ENCODE data around the gene MYO5C.

The MYO5C gene

GRCh38 chr15:52295421-52296001 is at the start of gene MYO5C:
Gene MYO5C, minus strand, starts transcription at chr15:52295804. Its CDS starts 168 bp downstream, at chr15:52295636.
- DNase-seq = no peak

- DNase-seq = no peak
These were observed 49.0 kb upstream of the MYO5C start for GRCh38 chr15:52344592-52344991.

GRCh38 chr15:52343831-52344230 is 48.2 kb upstream of the MYO5C start:
- peak; percentile 20 for DNase-seq

- no peak for DNase-seq
These were observed 44.5 kb upstream of the MYO5C start for GRCh38 chr15:52340093-52340492.

- DNase-seq = no peak
These were observed 43.3 kb upstream of the MYO5C start for GRCh38 chr15:52338891-52339290.

GRCh38 chr15:52338058-52338457 is 42.5 kb upstream of the MYO5C start:
- no peak for DNase-seq

GRCh38 chr15:52337198-52337853 is 41.7 kb upstream of the MYO5C start:
- peak; percentile 80 for DNase-seq

- DNase-seq = peak; percentile 7
These were observed 40.9 kb upstream of the MYO5C start for GRCh38 chr15:52336529-52336928.

GRCh38 chr15:52334491-52335160 is 39.0 kb upstream of the MYO5C start:
- DNase-seq = peak; percentile 54

GRCh38 chr15:52331490-52332240 is 36.1 kb upstream of the MYO5C start:
- DNase-seq = peak; percentile 63

- no peak for DNase-seq
These were observed 34.4 kb upstream of the MYO5C start for GRCh38 chr15:52329987-52330386.

- no peak for DNase-seq
These were observed 33.5 kb upstream of the MYO5C start for GRCh38 chr15:52329150-52329549.

- no peak for DNase-seq
These were observed 33.1 kb upstream of the MYO5C start for GRCh38 chr15:52328680-52329079.

GRCh38 chr15:52326756-52327155 is 31.2 kb upstream of the MYO5C start:
- peak; percentile 10 for DNase-seq

GRCh38 chr15:52324109-52324508 is 28.5 kb upstream of the MYO5C start:
- no peak for DNase-seq

GRCh38 chr15:52318729-52319500 is 23.3 kb upstream of the MYO5C start:
- DNase-seq = no peak

GRCh38 chr15:52317688-52318087 is 22.1 kb upstream of the MYO5C start:
- no peak for DNase-seq

- DNase-seq = no peak
These were observed 21.4 kb upstream of the MYO5C start for GRCh38 chr15:52317022-52317421.

GRCh38 chr15:52309154-52309548 is 13.5 kb upstream of the MYO5C start:
- no peak for DNase-seq

- DNase-seq = no peak
These were observed 13.0 kb upstream of the MYO5C start for GRCh38 chr15:52308446-52309153.

- no peak for DNase-seq
These were observed 12.2 kb upstream of the MYO5C start for GRCh38 chr15:52307847-52308246.

GRCh38 chr15:52306270-52306669 is 10.7 kb upstream of the MYO5C start:
- DNase-seq = peak; percentile 70
